GM20000 (cell line): ENCODE data around the gene POLK.

ENCODE experiments used
- DNase-seq: peaks from one replicate; pipeline ENCODE4 v3.0.0; 2012; ENCODE audit warnings: low spot score
- CTCF ChIP-seq: IDR thresholded peaks from 2 replicates; pipeline ENCODE4 v1.5.1; 2012; ENCODE audit warnings: mild to moderate bottlenecking, control low read depth; ENCODE audit errors: extremely low read depth, missing control alignments

Gene POLK

GRCh38 chr5:75511435-75512382 is at the start of gene POLK, which contains the start of gene CERT1:
TSS of gene POLK (plus strand) at chr5:75511891.
TSS of gene CERT1 (minus strand) at chr5:75511629. CDS start at chr5:75511207, 422 bp downstream.
- DNase-seq = peak; percentile 95
- TF ChIP-seq CTCF = no peak

- no peak for TF ChIP-seq CTCF
- DNase-seq = no peak
Observed at GRCh38 chr5:75463726-75464125, 48.0 kb upstream of the POLK start.

GRCh38 chr5:75465480-75465879 is 46.2 kb upstream of the POLK start:
- no peak for DNase-seq
- no peak for TF ChIP-seq CTCF

GRCh38 chr5:75466006-75466716 is 45.5 kb upstream of the POLK start:
- DNase-seq = no peak
- no peak for TF ChIP-seq CTCF

- TF ChIP-seq CTCF = no peak
Observed at GRCh38 chr5:75468593-75468992, 43.1 kb upstream of the POLK start.

GRCh38 chr5:75469017-75469416 is 42.7 kb upstream of the POLK start:
- TF ChIP-seq CTCF = no peak
- no peak for DNase-seq

More at GRCh38 chr5:75468593-75468992, 43.1 kb upstream of the POLK start:
- DNase-seq = no peak

GRCh38 chr5:75471193-75471592 is 40.5 kb upstream of the POLK start:
- DNase-seq = no peak
- no peak for TF ChIP-seq CTCF
